GM19467 (cell line): ENCODE results near the gene CRYBG3.
"Not testable (repeated sequence)": the region's sequence is repeated elsewhere in the genome, so short reads cannot be mapped to it uniquely, and the experiment has no call there.

ENCODE experiments used
- ATAC-seq: cut with Tn5 transposase; IDR thresholded peaks from one replicate; pipeline ENCODE4 v1.9.1; 2021; ENCODE audit warnings: mild to moderate bottlenecking, moderate library complexity; ENCODE audit not compliant: unreplicated experiment

Gene CRYBG3

DNA sequence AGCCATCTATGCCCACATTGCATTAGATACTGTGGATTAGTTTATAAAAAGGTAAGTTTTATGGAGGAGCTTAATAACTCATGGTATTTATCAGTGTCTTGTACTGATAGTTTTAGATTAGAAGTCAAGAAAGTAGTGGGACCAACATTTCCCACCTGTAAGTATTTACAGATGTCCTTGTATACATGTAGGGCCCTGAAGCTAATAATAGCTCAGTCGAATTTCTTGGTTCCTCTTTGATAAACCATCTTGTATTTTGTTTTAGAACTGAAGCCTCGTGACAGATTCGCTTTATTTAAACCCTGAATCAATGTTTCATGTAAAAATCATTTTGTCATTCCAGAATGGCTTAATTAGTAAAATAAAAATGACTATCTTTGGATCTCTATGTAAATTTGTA is 73.4 kb downstream of the CRYBG3 start:
- ATAC-seq, result peak; percentile 67

DNA sequence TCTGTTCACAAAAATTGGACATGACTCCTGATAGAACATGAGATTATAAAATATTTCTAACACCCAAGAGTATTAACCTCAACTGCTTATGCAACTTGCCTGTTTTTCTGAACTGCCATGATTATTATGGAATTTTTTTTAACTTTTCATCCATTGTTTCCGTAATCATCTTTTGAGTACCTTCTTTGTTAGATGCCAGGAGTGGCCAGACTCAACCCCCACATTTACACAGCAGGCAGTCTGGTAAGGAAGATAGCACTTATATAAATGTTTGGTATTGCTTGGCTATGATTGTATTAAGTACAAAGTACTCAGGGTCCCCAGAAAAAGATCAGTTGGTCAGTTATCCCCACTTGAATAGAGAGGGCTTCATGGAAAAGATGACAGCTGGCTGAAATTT is 74.3 kb downstream of the CRYBG3 start:
- no peak for ATAC-seq

DNA sequence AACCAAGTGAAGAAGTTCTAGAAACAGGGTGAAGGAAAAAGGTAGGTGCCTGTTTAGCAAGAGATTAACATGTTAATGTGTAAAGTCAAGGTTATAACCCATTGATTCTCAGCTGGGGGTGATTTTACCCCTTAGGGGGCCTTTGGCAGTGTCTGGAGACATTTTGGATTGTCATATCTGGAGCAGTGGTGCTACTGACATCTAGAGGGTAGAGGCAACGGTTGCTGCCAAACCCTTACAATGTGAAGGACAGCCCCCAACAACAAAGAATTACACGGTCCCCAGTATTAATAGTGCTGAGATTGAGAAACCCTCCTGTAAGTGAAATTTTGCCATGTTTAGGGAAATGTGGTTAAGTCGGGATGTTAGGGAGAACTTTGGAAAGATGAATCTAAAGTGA is 74.7 kb downstream of the CRYBG3 start:
- no peak for ATAC-seq

DNA sequence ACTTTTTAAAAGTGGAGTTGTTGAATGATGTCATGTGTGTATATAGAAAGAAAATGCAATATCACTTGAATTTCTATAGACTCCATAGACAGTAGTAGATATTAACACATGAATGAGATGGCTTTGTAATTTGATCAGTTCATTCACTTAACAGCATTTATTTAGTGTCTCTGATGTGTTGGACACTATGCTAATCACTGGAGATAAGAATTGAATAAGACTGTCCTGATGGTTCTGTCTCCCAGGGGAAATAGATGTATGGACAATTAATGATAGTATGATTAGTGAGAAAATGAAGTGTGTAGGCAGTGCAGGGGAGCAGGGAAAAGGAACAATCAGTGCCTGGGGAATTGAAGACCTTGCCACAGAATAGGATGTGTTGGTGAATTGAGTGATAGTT is 77.5 kb downstream of the CRYBG3 start:
- ATAC-seq, result no peak

DNA sequence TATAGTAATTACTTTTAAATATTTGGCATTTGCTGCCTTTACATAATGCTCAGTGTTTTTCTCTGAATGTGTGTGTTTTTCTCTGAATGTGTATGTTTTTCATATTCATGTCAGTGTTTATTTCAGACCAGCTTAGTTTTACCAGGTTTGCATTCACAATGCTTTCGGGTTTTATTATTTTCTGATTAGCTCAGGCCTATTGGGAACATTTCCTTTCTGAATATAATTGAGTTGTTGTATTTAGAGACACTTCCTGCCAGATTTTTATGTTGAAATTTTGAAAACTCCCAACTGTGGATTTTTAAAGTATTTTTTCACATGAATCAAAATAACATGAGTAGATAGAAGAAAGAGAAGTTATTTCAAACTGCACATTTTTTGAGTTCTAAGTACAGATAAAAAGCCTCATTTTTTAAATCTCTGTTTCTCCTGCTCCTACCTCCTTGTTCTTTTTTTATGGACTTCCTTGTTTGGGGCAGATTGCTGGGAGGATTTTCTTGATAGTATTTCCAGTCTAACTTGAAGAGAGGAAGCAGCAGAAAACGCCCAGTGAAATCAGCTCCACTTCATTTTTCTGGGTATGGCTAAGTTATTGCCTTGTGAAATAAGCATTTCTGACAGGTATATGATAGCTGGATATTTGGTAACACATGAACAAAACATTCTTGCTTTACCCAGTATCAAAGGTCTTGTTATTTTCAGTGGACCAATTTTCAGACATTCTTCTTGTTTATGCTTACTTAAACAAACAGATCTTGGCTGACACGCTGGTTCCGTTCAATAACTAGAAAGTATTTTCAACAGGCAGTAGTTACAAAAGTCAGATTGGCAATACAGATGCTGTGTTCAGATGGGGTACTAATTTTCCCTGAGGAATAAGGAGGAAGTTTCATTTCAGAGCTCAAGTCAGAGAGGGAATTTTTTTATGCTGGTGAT is 79.8 kb downstream of the CRYBG3 start:
- ATAC-seq, result no peak

DNA sequence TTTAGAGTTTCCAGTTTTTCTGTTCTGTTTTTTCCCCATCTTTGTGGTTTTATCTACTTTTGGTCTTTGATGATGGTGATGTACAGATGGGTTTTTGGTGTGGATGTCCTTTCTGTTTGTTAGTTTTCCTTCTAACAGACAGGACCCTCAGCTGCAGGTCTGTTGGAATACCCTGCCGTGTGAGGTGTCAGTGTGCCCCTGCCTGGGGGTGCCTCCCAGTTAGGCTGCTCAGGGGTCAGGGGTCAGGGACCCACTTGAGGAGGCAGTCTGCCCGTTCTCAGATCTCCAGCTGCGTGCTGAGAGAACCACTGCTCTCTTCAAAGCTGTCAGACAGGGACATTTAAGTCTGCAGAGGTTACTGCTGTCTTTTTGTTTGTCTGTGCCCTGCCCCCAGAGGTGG is 88.0 kb downstream of the CRYBG3 start:
- not testable (repeated sequence) for ATAC-seq

DNA sequence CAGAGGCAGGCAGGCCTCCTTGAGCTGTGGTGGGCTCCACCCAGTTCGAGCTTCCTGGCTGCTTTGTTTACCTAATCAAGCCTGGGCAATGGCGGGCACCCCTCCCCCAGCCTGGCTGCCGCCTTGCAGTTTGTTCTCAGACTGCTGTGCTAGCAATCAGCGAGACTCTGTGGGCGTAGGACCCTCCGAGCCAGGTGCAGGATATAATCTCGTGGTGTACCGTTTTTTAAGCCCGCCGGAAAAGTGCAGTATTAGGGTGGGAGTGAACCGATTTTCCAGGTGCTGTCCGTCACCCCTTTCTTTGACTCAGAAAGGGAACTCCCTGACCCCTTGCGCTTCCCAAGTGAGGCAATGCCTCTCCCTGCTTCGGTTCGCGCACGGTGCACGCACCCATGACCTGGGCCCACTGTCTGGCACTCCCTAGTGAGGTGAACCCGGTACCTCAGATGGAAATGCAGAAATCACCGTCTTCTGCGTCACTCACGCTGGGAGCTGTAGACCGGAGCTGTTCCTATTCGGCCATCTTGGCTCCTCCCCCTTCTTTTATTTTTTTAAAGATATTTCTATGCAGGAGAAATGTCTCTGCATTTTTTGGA is 88.5 kb downstream of the CRYBG3 start:
- ATAC-seq, result not testable (repeated sequence)

DNA sequence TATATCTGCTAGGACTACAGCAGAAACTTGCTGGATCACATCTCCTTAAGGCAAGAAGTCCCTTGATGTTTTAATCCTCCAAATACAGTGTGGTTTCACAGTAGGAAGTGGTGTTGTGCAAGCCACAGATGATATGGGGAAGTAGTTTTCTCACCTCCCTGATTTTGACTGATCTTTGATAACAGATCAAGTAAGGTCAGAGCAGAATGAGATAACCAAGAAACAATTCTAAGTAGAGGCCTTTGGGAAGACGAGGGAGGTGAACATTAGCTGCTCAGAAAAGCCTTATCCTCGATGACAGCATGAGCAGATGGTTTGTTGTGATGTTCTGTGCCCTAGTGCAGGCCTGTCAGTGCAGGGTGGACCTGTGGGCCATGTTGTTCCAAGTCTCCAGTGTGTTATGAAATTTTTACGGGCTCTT is 89.1 kb downstream of the CRYBG3 start:
- no peak for ATAC-seq

DNA sequence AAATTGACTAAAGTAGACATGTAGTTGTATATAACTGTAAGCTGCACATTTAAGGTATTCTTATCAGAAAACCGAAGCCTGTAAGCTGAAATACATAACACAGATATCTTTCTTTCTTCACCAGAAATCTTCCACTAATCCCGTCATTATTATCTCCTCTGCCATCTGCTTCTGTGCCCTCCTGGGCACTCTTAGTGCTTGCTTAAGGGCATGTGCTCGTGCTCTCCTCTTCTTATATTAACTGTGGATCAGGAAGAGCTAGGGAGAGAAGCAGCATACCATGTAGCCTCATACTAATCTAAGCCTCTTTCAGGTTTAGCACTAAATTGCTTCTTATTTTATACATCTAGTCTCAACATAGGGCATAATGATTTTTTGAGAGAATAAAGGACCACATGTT is 89.6 kb downstream of the CRYBG3 start:
- ATAC-seq, result no peak

DNA sequence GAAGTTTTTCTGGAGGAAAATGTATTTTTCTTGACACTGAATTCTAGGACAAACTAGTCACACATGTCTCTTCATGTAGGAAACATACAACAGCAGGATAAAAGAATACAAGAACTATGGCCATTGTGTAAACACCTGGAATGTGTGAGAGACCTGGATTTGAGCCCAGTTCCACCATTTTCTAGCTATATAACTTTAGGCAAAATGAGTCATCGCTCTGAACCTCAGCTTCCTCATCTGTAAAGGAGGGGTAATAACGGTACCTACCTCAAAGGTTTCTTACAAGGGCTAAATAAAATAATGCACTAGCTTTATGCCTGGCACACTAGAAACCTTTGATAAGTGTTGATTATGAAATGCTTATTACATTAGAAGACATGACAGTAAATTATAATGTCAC is 92.6 kb downstream of the CRYBG3 start:
- no peak for ATAC-seq

DNA sequence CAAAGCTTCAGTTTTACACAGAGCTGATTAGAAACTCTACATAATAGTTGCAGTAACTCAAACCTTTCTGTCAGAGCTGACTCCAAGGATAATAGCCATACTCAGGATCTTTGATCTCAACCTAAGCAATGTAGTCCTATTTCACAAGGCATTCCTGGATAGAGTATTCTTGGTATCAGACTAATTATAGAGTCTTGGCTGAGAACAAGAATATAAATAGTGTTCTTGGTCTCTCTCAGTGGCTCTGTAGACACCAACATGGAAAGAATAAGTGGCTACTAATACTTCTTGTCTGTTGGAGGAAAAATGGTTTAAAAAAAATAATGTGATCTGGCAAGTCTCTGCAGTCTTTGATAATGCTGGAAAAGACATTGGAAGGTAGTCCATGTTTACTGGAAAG is 94.8 kb downstream of the CRYBG3 start:
- ATAC-seq, result no peak

DNA sequence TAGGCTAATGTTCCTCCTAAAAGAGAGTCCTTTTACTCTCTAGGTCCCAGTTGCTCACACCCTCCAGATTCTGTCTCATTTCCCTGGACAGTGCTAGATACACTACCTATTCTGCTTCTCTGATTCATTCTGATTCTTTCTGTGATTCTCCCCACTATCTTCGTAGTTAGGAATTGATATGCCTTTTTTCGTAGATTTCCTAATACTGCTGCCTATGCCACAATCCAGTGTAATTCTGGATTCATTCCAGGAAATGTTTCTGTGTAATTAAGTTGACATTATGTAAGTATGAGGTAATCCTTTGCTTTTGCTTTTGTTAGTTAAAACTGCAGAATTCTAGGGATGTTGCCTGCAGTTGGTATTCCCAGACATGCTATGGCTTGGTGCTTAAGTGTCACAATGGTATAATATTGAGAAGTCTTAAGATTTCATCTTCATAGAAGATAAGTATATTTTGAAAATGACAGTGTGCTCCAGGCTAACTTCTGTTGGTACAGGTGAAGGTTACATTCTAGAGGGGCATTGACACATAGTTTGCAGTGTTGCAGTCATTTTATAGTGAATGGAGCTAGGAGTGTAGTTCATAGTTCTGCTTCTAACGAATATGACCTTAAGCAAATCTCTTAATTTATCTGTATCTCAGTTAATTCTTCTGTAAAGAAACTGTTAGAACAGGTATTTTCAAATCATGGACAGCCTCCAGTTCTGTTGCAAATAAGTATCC is 96.2 kb downstream of the CRYBG3 start:
- ATAC-seq, result no peak

DNA sequence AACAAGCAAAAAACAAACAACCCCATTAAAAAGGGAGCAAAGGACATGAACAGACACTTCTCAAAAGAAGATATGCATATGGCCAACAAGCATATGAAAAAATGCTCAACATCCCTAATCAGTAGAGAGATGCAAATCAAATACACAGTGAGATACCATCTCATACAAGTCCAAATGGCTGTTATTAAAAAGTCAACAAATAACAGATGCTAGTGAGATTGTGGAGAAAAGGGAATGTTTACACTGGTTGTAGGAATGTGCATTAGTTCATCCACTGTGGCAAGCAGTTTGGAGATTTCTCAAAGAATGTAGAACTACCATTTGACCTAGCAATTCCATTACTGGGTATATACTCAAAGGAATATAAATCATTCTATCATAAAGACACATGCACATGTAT is 105.9 kb downstream of the CRYBG3 start:
- no peak for ATAC-seq

DNA sequence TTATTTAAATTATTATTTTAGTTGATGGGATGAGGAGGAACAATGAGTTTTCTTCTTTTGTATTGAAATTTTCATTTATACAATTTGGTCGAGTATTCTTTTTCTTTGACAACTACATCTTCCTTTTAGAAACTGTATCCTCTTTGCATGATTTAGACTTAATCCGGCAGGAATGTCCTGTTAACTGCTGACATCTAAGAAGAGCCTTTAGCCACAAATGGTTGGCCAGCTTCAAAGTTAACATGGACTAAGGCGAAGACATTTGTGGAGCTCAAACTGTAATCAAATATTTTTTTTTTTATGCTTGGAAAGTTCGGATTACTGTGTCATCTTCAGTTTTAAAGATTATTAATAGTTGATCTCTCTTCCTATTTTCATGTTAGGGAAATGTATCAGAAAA is 107.2 kb downstream of the CRYBG3 start:
- ATAC-seq, result no peak

DNA sequence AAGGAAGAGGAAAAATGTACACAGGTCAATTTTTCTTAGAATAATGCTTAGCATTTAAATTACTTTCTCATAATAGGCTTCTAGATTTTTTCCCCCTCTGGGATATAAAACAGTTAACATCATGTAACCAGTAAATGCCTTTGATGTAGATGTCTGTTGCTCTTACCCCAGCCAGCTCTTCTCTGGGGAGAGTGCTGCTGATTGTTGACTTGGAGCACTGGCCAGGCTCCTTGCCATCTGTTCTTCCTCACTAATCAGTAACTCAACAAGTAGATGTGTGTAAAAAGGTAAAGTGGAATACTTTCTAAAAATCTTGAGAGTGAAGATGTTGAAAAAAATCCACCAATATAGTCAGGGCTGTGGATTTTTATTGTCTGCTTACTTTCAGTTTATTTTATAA is 108.2 kb downstream of the CRYBG3 start:
- no peak for ATAC-seq

DNA sequence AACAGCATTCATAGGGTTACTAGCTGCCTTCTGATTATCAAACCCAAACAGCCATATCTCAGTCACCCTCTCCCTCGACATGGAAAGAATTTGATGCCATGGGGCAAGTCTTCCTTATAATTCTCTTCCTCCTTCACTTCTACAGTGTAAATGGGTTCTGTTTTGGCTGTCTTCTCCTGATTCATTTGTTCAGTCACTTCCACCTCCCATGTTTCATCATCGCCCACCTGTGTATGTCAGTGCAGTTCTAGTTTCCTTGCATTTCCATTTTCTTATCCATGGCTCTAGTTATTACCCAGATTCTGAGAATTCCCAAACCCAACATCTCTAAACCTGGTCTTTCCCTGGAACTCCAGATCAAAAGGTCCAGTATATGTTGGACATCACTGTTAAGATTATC is 109.4 kb downstream of the CRYBG3 start:
- ATAC-seq, result no peak

DNA sequence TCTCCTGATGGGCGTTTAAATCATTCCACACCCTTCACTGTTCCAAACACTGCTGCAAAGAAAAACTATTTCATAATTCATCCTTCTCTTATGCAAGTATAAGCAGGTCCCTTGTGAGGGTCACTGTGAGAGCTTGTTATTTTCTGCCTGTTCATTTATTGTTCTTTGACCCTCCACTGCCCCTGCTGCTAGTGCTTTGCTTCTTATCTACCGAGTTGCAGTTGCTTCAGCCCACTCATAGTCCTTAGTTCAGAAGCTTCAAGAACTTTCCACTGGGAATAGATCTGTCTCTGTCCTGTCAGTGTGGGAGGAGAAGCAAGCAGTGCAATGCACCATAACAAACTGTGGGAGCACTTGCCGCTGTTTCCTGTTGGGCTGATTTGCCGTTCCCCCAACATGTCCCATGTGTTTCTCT is 110.6 kb downstream of the CRYBG3 start:
- no peak for ATAC-seq

DNA sequence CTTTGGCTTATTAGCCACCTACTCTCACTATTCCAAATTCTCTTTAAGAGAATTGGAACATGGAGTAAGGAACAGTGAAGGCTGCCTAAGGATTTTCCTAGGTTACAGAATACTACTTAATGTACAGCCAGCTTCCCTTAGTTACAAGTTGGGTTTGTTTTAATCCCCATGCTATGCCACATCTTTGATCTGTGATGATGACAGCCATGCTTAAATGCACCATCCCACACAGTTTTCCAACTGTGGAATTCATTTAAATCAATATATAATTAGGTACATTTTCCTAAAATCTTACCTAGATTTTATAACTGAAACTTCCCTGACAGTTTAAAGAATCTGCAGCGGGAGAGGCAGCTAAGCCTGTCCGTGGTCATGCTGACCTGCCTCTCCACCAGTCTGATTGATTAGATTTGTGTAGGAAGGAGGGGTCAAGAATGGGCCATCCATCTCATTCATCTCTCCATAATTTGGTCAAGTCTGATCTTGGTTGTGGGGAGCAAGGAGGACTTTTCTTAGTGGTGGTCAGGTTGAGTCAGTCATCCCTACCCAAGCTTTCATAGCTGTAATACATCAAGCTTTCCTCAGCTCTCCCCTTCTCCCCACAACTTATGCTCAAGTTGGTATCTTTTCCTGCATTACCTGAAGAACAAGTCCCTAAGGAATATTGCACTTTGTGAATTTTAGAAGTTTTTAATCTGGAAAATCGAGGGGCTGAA is 113.3 kb downstream of the CRYBG3 start:
- no peak for ATAC-seq

DNA sequence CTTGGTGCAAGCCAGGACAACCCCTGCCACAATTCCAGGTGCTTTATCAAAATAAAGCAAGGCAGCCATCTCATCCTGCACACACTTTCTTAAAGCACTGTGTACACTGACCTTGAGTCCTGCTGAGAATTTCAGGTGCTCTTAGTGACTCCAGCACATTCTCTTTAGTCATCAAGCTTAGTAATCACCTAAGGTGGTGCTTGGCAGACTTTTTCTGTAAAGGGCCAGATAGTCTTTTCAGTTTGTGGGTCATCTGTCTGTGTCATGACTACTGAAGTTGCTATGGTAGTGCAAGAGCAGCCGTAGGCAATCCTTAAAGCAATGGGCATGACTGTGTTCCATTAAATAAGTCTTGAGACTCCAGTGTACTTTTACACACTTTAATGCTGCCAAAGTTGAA is 114.0 kb downstream of the CRYBG3 start:
- no peak for ATAC-seq

DNA sequence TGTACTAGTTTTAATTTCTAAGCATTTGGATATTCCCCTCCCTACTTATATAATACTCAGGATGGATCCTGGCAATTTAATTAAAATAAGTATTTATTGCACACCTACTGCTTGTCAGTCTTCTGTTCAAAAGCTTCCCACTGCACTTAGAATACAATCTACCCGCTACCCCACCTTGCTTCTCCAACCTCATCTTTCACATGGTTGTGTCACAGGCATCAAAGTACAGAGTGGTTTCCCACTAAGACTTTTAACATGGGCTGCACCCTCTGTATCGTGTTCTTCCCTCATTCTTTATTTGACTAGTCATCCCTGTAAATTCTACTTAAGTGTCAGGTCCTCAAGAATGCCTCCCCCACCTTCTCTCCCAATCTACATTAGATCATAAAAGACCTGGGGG is 115.4 kb downstream of the CRYBG3 start:
- no peak for ATAC-seq

DNA sequence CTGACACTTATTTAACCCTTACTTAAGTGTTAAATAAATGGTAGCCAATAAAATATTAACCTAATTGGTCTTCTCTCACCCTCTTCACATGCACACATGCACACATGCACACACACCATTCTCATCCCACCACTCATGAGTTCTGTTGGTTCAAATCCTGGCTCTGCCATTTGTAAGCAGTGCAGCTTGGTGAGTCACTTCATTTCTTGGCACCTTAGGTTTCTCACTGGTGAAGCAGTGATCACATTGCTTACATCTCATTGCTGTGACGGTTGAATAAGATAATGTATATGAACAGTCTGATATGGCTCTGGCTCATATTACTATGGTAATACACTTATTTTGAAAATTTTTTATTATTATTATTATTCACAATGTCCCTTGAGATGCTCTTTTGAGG is 116.6 kb downstream of the CRYBG3 start:
- no peak for ATAC-seq
